Measurements from ENCODE around the gene HRH1.
A peak's percentile ranks its signal among the peaks of the same experiment; 100 is the strongest.

Gene HRH1

GRCh38 chr3:11287404-11287803, 133.1 kb downstream of the HRH1 start:
- DNase-seq = no peak

GRCh38 chr3:11288021-11288491, 133.8 kb downstream of the HRH1 start:
- DNase-seq = peak; percentile 44

GRCh38 chr3:11288786-11289637, 134.7 kb downstream of the HRH1 start:
- peak; percentile 84 for DNase-seq

GRCh38 chr3:11289864-11290263, 135.6 kb downstream of the HRH1 start:
- DNase-seq = no peak

DNA sequence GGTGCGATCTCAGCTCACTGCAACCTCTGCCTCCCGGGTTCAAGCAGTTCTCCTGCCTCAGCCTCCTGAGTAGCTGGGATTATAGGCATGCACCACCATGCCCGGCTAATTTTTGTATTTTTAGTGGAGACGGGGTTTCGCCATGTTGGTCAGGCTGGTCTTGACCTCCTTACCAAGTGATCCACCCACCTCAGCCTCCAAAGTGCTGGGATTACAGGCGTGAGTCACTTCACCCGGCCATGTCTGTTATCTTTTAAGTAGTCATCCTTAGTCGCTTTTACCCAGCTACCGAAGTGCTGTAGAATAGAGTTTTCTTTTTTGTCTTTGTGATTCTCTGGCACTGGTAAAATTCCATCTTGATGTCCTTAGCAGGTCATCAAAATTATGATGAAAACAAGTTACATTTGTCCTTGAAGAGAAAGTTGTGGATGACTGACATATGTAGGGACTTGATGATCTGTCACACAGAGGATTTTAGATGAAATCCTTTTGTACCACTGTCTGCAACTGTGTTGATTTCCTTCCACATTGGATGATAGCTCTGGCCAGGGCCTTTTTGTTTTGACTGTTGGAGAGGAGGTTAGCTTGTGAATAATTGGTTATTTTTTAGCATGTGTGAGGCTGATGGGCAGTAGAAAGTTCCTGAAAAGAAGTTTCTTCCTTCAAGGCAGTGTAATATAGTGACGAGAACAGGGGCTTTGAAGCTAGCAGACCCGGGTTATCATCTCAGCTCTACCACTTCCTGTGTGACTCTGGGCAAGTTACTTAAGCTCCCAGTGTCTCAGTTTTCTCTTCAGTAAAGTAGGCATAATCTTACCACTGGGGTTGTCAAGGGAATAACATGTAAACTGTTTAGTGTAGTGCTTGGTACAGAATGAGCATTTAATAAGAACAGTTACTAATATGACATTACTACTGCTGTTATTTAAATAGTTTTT, 136.7 kb downstream of the HRH1 start:
- peak; percentile 63 for DNase-seq

DNA sequence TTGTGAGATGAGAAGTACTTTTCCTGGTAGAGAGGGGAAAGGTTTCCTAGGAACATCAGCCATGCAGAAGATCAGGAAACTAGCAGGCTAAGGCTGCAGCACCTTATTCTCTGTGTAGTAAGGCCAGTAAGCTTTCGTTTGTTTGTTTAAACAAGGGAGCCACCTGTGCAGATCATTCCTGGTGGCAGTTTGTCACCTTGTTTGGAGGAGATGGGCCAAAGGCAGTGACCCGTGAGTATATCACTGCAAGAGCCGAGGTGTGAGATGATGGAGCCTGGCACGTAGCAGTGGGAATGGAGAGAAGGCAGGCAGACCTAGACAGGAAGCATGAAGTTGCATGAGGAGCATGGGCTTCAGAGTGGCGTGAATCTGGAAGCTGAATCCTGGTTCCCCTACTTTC, 137.5 kb downstream of the HRH1 start:
- DNase-seq = no peak

- no peak for DNase-seq
Observed at GRCh38 chr3:11297126-11297525, 142.8 kb downstream of the HRH1 start.

- no peak for DNase-seq
Observed at GRCh38 chr3:11300970-11301369, 146.7 kb downstream of the HRH1 start.

DNA sequence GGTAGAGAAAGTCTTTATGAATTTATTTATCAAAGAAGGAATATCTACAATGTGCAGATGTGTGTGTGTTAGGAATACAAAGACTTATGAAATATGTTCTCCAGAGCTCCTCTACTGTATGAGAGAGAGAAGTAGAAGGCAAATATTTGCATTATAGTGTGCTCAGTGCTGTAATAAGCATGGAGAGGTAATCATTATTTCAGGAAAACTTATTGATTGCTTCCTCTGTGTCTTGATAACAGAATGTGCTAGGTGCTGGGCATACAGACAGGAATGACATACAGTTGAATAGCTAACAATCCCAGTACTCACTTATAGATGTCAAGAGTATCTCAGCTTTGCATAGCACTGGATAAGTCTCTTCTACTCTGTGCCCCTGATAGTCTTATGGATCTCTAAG, 148.2 kb downstream of the HRH1 start:
- DNase-seq = no peak

DNA sequence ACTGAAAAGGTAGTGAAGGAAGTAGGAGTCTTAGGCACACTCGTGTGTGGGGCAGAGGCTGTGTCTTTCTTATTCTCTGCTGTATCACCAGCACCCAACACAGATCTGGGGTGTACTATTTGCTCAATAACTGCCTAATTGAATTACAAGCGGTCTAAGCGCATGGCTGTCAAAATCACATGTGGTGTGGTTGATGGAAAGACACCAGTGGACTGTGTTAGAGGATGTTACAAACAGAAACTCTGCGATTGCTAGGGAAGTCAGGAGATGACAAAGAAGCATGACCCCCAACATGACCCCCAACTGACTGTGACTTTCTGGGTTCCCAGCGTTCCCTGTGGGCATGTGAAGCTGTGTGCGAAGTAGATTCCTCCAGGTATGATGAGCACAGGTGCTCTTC, 149.9 kb downstream of the HRH1 start:
- DNase-seq = peak; percentile 25

GRCh38 chr3:11305509-11305908, 151.2 kb downstream of the HRH1 start:
- DNase-seq = no peak

GRCh38 chr3:11306817-11307589, 152.7 kb downstream of the HRH1 start:
- DNase-seq = peak; percentile 52

- peak; percentile 62 for DNase-seq
Observed at GRCh38 chr3:11307830-11308432, 153.6 kb downstream of the HRH1 start.

GRCh38 chr3:11310258-11310657, 156.0 kb downstream of the HRH1 start:
- no peak for DNase-seq

DNA sequence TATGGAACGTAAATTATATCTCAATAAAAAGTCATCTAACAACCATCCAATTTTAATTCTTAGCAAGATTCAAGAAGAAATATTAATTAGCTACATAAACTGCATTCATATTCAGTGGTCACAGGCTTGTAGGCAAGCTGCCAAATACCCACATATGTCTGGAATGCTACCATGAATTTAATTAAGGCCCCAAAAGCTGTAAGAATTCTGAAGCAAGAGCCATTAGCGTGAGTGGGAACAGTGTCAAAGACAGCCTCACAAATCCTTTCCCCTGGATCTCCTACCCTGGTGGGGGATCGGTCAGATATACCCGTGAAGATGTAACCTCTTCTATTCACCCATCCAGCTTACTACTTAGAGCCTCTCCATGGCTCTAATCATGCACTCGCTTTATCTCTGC, 157.9 kb downstream of the HRH1 start:
- DNase-seq = no peak

All from hematopoietic multipotent progenitor cell treated with erythropoietin and hydrocortisone succinate and interleukin-3 and kit ligand, for 4 days (in vitro differentiated cells).